ENCODE results near the gene C1RL.

- TF ChIP-seq, protein P1, sequence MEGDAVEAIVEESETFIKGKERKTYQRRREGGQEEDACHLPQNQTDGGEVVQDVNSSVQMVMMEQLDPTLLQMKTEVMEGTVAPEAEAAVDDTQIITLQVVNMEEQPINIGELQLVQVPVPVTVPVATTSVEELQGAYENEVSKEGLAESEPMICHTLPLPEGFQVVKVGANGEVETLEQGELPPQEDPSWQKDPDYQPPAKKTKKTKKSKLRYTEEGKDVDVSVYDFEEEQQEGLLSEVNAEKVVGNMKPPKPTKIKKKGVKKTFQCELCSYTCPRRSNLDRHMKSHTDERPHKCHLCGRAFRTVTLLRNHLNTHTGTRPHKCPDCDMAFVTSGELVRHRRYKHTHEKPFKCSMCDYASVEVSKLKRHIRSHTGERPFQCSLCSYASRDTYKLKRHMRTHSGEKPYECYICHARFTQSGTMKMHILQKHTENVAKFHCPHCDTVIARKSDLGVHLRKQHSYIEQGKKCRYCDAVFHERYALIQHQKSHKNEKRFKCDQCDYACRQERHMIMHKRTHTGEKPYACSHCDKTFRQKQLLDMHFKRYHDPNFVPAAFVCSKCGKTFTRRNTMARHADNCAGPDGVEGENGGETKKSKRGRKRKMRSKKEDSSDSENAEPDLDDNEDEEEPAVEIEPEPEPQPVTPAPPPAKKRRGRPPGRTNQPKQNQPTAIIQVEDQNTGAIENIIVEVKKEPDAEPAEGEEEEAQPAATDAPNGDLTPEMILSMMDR (IDR thresholded peaks at IDR 0.05 in 8 of 11, conservative IDR thresholded peaks at IDR 0.05 in 3 of 11): peak; percentile 37 to 82 (median 68)
- no peak for TF ChIP-seq POLR2AphosphoS5 (IDR thresholded peaks at IDR 0.05)
Measured at GRCh38 chr12:7142056-7142644, 33.1 kb upstream of the C1RL start.

Data from spleen (tissue), 7 donors.